Gastroesophageal sphincter (tissue), 4 donors: ENCODE results near the gene CDK3. TPM values are rescaled to one million over a fixed set of nuclear protein-coding genes. Genes with fewer than 3 reads are reported as not detected.

ENCODE experiments used
- ATAC-seq: fragments of 150-250 bp; one replicate; pipeline ENCODE4 v1.9.1; 2016; ENCODE audit warnings: mild to moderate bottlenecking, moderate library complexity
- H3K27ac ChIP-seq, 4 donors: fragments of 200-600 bp; sonication (generic) in 3 of 4; 1 replicate in 3 of 4; 2 replicates in 1 of 4; pipeline ENCODE4 v1.5.1; 2016 to 2019
- H3K27me3 ChIP-seq: fragments of 200-600 bp; sonication (generic); one replicate; pipeline ENCODE4 v1.5.1; 2019
- H3K36me3 ChIP-seq, 2 donors: fragments of 200-600 bp; sonication (generic); one replicate each; pipeline ENCODE4 v1.5.1; 2019; ENCODE audit warnings: control low read depth in 1 of 2
- H3K4me1 ChIP-seq, 3 donors: fragments of 200-600 bp; sonication (generic); 1 replicate in 2 of 3; 2 replicates in 1 of 3; pipeline ENCODE4 v1.5.1; 2016 to 2019; ENCODE audit warnings: control low read depth in 2 of 3
- H3K4me3 ChIP-seq, 2 donors: fragments of 200-600 bp; sonication (generic); one replicate each; pipeline ENCODE4 v1.5.1; 2019; ENCODE audit warnings: mild to moderate bottlenecking in 1 of 2, moderate library complexity in 1 of 2
- H3K9me3 ChIP-seq, 3 donors: fragments of 200-600 bp; sonication (generic); one replicate each; pipeline ENCODE4 v1.5.1; 2017 to 2019; ENCODE audit warnings: control low read depth in 2 of 3
- CTCF ChIP-seq, 4 experiments: fragments of 200-600 bp in 2 of 4; fragments of 450-650 bp in 2 of 4; sonication (generic) in 1 of 4; IDR thresholded peaks; one replicate each; pipeline ENCODE4 v1.5.1; 2017 to 2019; ENCODE audit warnings: antibody characterized with exemption in 4 of 4, mild to moderate bottlenecking in 2 of 4, moderate library complexity in 2 of 4
- EP300 ChIP-seq: sonication (generic); formaldehyde crosslinking; IDR thresholded peaks from one replicate; pipeline ENCODE4 v1.6.1; 2017; ENCODE audit warnings: antibody characterized with exemption, mild to moderate bottlenecking
- POLR2A ChIP-seq, 2 donors: fragments of 450-650 bp; IDR thresholded peaks; one replicate each; pipeline ENCODE4 v1.6.1; 2017; ENCODE audit warnings: antibody characterized with exemption in 2 of 2, mild to moderate bottlenecking in 2 of 2, moderate library complexity in 1 of 2
- POLR2AphosphoS5 ChIP-seq: sonication (generic); formaldehyde crosslinking; IDR thresholded peaks from one replicate; pipeline ENCODE4 v1.6.1; 2017; ENCODE audit warnings: antibody characterized with exemption
- WGBS, 2 donors: methylation state at CpG; one replicate each; pipeline ENCODE4 v1.1.5; 2018; ENCODE audit warnings: low coverage in 1 of 2; 5-methylcytosine and 5-hydroxymethylcytosine counted together
- total RNA-seq, 4 donors: library from RNA; depleted of rRNA; stranded (reverse); fragments of >200 nt; gene quantifications; one replicate each; pipeline ENCODE4 v1.1.0, GENCODE V29; 2016

CDK3 gene
- total RNA-seq, 4 donors from 2014 or later: 1.2 to 5.6 (median 2.3) TPM; not detected in 1

GRCh38 chr17:76032780-76033108 lies 32.1 kb downstream of the CDK3 start:
- ATAC-seq: no peak
- 100% methylated on average over 3 of the region's 5 CpGs; no CpG with 5 or more reads in 1 of the 2 donors for WGBS, 2 donors

GRCh38 chr17:76033139-76033538 lies 32.5 kb downstream of the CDK3 start:
- no peak overlapping the region for H3K27ac ChIP-seq
- peaks cover 0 to 5% of the 10 kb centered on the region in 2 donors for H3K36me3 ChIP-seq
- no peaks in the 10 kb centered on the region for H3K9me3 ChIP-seq
- H3K4me3 ChIP-seq: no peak overlapping the region
- no peaks in the 10 kb centered on the region for H3K27me3 ChIP-seq
- H3K4me1 ChIP-seq: peaks cover 0 to 19% (median 11%) of the 10 kb centered on the region in 3 donors
- TF ChIP-seq POLR2AphosphoS5 (no peak), EP300 (no peak), CTCF (IDR thresholded peaks at IDR 0.05) (no peak), POLR2A (IDR thresholded peaks at IDR 0.05) (no peak)
- WGBS, 2 donors: no CpG with 5 or more reads among the region's 6 CpGs
- ATAC-seq: no peak

More at GRCh38 chr17:76032780-76033108, 32.1 kb downstream of the CDK3 start:
- no peak overlapping the region for H3K27ac ChIP-seq
- H3K27me3 ChIP-seq: no peaks in the 10 kb centered on the region
- no peak for TF ChIP-seq POLR2AphosphoS5
- TF ChIP-seq CTCF (IDR thresholded peaks at IDR 0.05): no peak
- no peak for TF ChIP-seq POLR2A (IDR thresholded peaks at IDR 0.05)
- TF ChIP-seq EP300: no peak
- peaks cover 0 to 19% (median 11%) of the 10 kb centered on the region in 3 donors for H3K4me1 ChIP-seq
- no peaks in the 10 kb centered on the region for H3K9me3 ChIP-seq
- H3K36me3 ChIP-seq: peaks cover 0 to 1% of the 10 kb centered on the region in 2 donors
- no peak overlapping the region for H3K4me3 ChIP-seq

GRCh38 chr17:76034428-76035350 lies 34.0 kb downstream of the CDK3 start:
- Histone ChIP-seq H3K27me3 (no peaks in the 10 kb centered on the region), H3K4me1 (peaks cover 0 to 19% (median 11%) of the 10 kb centered on the region in 3 donors), H3K36me3 (peaks cover 0 to 21% of the 10 kb centered on the region in 2 donors), H3K4me3 (no peak overlapping the region), H3K9me3 (no peaks in the 10 kb centered on the region), H3K27ac (peak overlapping the region in 1 of 4 donors; percentile 35)
- TF ChIP-seq POLR2AphosphoS5 (no peak), POLR2A (IDR thresholded peaks at IDR 0.05) (no peak), CTCF (IDR thresholded peaks at IDR 0.05) (no peak), EP300 (no peak)
- WGBS, 2 donors: 30 to 43% methylated on average over 5 to 7 of the region's 13 CpGs
- ATAC-seq: no peak

- peak; percentile 69 for ATAC-seq
- H3K27me3 ChIP-seq: no peaks in the 10 kb centered on the region
- H3K4me3 ChIP-seq: no peak overlapping the region
- WGBS, 2 donors: 0 to 28% methylated on average over 1 to 7 of the region's 22 CpGs
- H3K9me3 ChIP-seq: no peaks in the 10 kb centered on the region
- H3K27ac ChIP-seq: peak overlapping the region in 3 of 4 donors; percentile 69 to 75 (median 73)
- no peak for TF ChIP-seq EP300
- TF ChIP-seq POLR2AphosphoS5: peak; percentile 86
- peaks cover 0 to 19% (median 11%) of the 10 kb centered on the region in 3 donors for H3K4me1 ChIP-seq
- H3K36me3 ChIP-seq: peaks cover 0 to 41% of the 10 kb centered on the region in 2 donors
These were observed 36.0 kb downstream of the CDK3 start for GRCh38 chr17:76036497-76037261.

- 71 to 73% methylated on average over 2 to 3 of the region's 3 CpGs for WGBS, 2 donors
- no peaks in the 10 kb centered on the region for H3K9me3 ChIP-seq
- no peak overlapping the region for H3K4me3 ChIP-seq
- H3K27ac ChIP-seq: peak overlapping the region in 3 of 4 donors; percentile 0 to 75 (median 69)
- TF ChIP-seq POLR2A (IDR thresholded peaks at IDR 0.05) (no peak), POLR2AphosphoS5 (no peak), EP300 (no peak), CTCF (IDR thresholded peaks at IDR 0.05) (no peak)
- peaks cover 3 to 54% of the 10 kb centered on the region in 2 donors for H3K36me3 ChIP-seq
- ATAC-seq: no peak
- no peaks in the 10 kb centered on the region for H3K27me3 ChIP-seq
- peaks cover 0 to 19% (median 11%) of the 10 kb centered on the region in 3 donors for H3K4me1 ChIP-seq
These were observed 37.4 kb downstream of the CDK3 start for GRCh38 chr17:76038050-76038449.
